ENCODE results near the gene DYNLT2.
"Not testable (repeated sequence)": the region's sequence is repeated elsewhere in the genome, so short reads cannot be mapped to it uniquely, and the experiment has no call there.

DYNLT2 gene

GRCh38 chr6:169701311-169701953 lies 49.9 kb downstream of the DYNLT2 start:
- no peak for DNase-seq (ENCODE audit: low read depth)

- peak; percentile 62 for DNase-seq (ENCODE audit: low read depth)
Measured at GRCh38 chr6:169700296-169700695, 51.1 kb downstream of the DYNLT2 start.

GRCh38 chr6:169697115-169697514 lies 54.3 kb downstream of the DYNLT2 start:
- DNase-seq (ENCODE audit: low read depth) = not testable (repeated sequence)

GRCh38 chr6:169695131-169695530 lies 56.2 kb downstream of the DYNLT2 start:
- DNase-seq (ENCODE audit: low read depth) = no peak

GRCh38 chr6:169692516-169692915 lies 58.9 kb downstream of the DYNLT2 start:
- peak; percentile 48 for DNase-seq (ENCODE audit: low read depth)

- DNase-seq (ENCODE audit: low read depth) = no peak
Measured at GRCh38 chr6:169691260-169691659, 60.1 kb downstream of the DYNLT2 start.
